ENCODE measurements around the gene ZNF638. TPM values are rescaled to one million over a fixed set of nuclear protein-coding genes. Genes with fewer than 3 reads are reported as not detected.
"Not testable (repeated sequence)": the region's sequence is repeated elsewhere in the genome, so short reads cannot be mapped to it uniquely, and the experiment has no call there.

Gene ZNF638
- total and polyA plus RNA-seq, 8 donors: 92.1 to 280 (median 221) TPM

- Histone ChIP-seq H3K4me1 (no peaks in the 10 kb centered on the region), H3K9me3 (no peaks in the 10 kb centered on the region), H3K27me3 (no peaks in the 10 kb centered on the region), H3K36me3 (peaks cover 0 to 88% of the 10 kb centered on the region in 2 donors), H3K27ac (no peak overlapping the region), H3K4me3 (no peak overlapping the region)
- DNase-seq (no peak), ATAC-seq (no peak)
- no peak for TF ChIP-seq CTCF (IDR thresholded peaks at IDR 0.05)
- intact Hi-C loops (cut with DNase I): no loop called here
Measured at GRCh38 chr2:71402427-71402826, 70.8 kb downstream of the ZNF638 start.

GRCh38 chr2:71409611-71410010 is 78.0 kb downstream of the ZNF638 start:
- Histone ChIP-seq H3K4me3 (no peak overlapping the region), H3K27ac (no peak overlapping the region), H3K9me3 (no peaks in the 10 kb centered on the region), H3K4me1 (no peaks in the 10 kb centered on the region), H3K36me3 (peaks cover 0 to 45% of the 10 kb centered on the region in 2 donors), H3K27me3 (no peaks in the 10 kb centered on the region)
- intact Hi-C loops (cut with DNase I): no loop called here
- no peak for TF ChIP-seq CTCF (IDR thresholded peaks at IDR 0.05)
- DNase-seq: no peak
- ATAC-seq: no peak

GRCh38 chr2:71410696-71411095 is 79.1 kb downstream of the ZNF638 start:
- TF ChIP-seq CTCF (IDR thresholded peaks at IDR 0.05): no peak
- no peak overlapping the region for H3K4me3 ChIP-seq
- intact Hi-C loops (cut with DNase I): no loop called here
- H3K4me1 ChIP-seq: no peaks in the 10 kb centered on the region
- H3K27me3 ChIP-seq: no peaks in the 10 kb centered on the region
- ATAC-seq (no peak), DNase-seq (no peak)
- peak overlapping the region in 1 of 2 donors; percentile 28 for H3K27ac ChIP-seq
- H3K36me3 ChIP-seq: peaks cover 0 to 34% of the 10 kb centered on the region in 2 donors
- no peaks in the 10 kb centered on the region for H3K9me3 ChIP-seq

- H3K27ac ChIP-seq: peak overlapping the region; percentile 42 to 46
- H3K36me3 ChIP-seq; H3K9me3 ChIP-seq; ATAC-seq; H3K27me3 ChIP-seq; DNase-seq; intact Hi-C loops (cut with DNase I): not testable (repeated sequence)
- peak overlapping the region in 1 of 2 donors; percentile 28 for H3K4me3 ChIP-seq
- H3K4me1 ChIP-seq: peaks cover 3 to 11% of the 10 kb centered on the region in 2 donors
Measured at GRCh38 chr2:71416866-71417265, 85.3 kb downstream of the ZNF638 start.

GRCh38 chr2:71417300-71418202 is 86.0 kb downstream of the ZNF638 start:
- peaks cover 3 to 11% of the 10 kb centered on the region in 2 donors for H3K4me1 ChIP-seq
- peaks cover 0 to 6% of the 10 kb centered on the region in 2 donors for H3K36me3 ChIP-seq
- H3K27ac ChIP-seq: peak overlapping the region; percentile 42 to 46
- peak; percentile 33 for ATAC-seq
- intact Hi-C loops (cut with DNase I): no loop called here
- no peak for TF ChIP-seq CTCF (IDR thresholded peaks at IDR 0.05)
- H3K27me3 ChIP-seq: no peaks in the 10 kb centered on the region
- peak in 1 of 4 donors; percentile 3 for DNase-seq
- no peaks in the 10 kb centered on the region for H3K9me3 ChIP-seq
- H3K4me3 ChIP-seq: peak overlapping the region in 1 of 2 donors; percentile 28

Measured in left lung (tissue), 10 donors.